ENCODE data around the gene MGRN1. TPM values are rescaled to one million over a fixed set of nuclear protein-coding genes. Genes with fewer than 3 reads are reported as not detected.

MGRN1 gene
- total RNA-seq, 4 donors from 2014 or later: 30.8 to 58.2 (median 44.8) TPM

DNA sequence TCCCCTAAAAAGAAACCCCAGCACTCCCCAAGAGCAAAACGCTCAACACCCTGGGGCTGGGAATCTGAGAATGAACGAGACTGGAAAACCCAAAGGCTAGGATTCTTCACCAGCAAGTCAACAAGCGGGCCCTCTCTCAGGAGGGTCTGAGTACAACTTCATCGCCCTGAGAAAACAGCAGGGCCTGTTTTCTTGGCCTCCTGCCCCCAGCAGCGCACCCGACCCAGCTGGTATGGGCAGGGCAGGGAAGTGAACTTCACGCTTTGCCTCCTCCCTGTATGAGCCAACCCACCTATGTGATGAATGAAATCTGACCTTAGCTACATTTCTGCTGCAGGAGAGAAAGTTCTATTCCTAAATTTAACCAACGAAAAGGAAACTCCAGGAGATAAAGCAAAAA is 79.9 kb downstream of the MGRN1 start:
- Histone ChIP-seq H3K4me1 (peaks cover 14% of the 10 kb centered on the region), H3K27ac (no peak overlapping the region), H3K36me3 (peaks cover 56% of the 10 kb centered on the region), H3K4me3 (no peak overlapping the region), H3K9me3 (no peaks in the 10 kb centered on the region), H3K27me3 (no peaks in the 10 kb centered on the region)
- 83% methylated on average over 8 of the region's 8 CpGs for WGBS
- no peak for DNase-seq (ENCODE audit: low spot score in 2 of 2)
- TF ChIP-seq, protein P1, sequence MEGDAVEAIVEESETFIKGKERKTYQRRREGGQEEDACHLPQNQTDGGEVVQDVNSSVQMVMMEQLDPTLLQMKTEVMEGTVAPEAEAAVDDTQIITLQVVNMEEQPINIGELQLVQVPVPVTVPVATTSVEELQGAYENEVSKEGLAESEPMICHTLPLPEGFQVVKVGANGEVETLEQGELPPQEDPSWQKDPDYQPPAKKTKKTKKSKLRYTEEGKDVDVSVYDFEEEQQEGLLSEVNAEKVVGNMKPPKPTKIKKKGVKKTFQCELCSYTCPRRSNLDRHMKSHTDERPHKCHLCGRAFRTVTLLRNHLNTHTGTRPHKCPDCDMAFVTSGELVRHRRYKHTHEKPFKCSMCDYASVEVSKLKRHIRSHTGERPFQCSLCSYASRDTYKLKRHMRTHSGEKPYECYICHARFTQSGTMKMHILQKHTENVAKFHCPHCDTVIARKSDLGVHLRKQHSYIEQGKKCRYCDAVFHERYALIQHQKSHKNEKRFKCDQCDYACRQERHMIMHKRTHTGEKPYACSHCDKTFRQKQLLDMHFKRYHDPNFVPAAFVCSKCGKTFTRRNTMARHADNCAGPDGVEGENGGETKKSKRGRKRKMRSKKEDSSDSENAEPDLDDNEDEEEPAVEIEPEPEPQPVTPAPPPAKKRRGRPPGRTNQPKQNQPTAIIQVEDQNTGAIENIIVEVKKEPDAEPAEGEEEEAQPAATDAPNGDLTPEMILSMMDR (IDR thresholded peaks at IDR 0.05): no peak
- TF ChIP-seq POLR2A (IDR thresholded peaks at IDR 0.05) (no peak), EP300 (IDR thresholded peaks at IDR 0.05) (no peak), POLR2AphosphoS5 (IDR thresholded peaks at IDR 0.05) (no peak)

DNA sequence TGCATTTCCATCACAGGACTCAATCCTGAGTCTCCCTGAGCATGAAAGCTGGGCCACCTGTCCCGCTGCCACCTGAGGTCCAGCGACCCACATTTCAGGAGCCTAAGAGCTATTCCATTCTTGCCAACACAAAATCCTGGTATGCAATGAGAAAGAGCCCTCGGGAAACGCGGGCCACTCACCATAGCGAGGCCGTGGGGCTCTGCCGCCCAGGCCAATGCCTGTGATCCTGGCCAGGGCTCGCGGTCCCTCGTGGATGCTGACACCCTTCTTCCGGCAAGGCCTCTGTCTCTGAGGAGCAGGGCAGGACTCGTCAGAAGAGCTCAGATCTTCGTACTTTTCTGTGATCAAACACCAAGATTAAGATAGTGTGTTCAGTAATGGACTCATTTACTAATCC is 80.3 kb downstream of the MGRN1 start:
- H3K4me1 ChIP-seq: peaks cover 14% of the 10 kb centered on the region
- H3K9me3 ChIP-seq: no peaks in the 10 kb centered on the region
- DNase-seq (ENCODE audit: low spot score in 2 of 2): no peak
- H3K27me3 ChIP-seq: no peaks in the 10 kb centered on the region
- peaks cover 52% of the 10 kb centered on the region for H3K36me3 ChIP-seq
- H3K27ac ChIP-seq: no peak overlapping the region
- H3K4me3 ChIP-seq: no peak overlapping the region
- TF ChIP-seq, protein P1 (IDR thresholded peaks at IDR 0.05): no peak
- TF ChIP-seq EP300 (IDR thresholded peaks at IDR 0.05): no peak
- no peak for TF ChIP-seq POLR2A (IDR thresholded peaks at IDR 0.05)
- no peak for TF ChIP-seq POLR2AphosphoS5 (IDR thresholded peaks at IDR 0.05)
- 90% methylated on average over 7 of the region's 14 CpGs for WGBS

DNA sequence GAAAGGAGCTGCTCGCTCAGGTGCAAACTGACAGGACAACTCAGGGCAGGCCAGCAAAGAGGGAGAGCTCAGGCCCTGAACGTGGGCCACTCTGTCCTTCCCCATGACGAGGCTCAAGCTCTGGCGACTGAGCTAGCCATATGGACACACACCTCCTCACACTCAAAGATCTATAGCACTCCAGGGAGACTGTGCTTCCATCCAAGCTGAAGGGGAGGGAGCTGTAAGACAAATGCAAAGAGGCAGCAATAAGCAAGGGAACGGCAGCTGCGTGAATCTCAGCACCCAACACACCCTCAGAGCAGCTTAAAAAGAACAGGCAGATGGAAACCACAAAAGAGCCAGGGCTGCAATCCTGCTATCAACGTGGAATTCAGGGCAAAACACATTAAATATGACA is 82.2 kb downstream of the MGRN1 start:
- no peak for DNase-seq (ENCODE audit: low spot score in 2 of 2)
- peaks cover 4% of the 10 kb centered on the region for H3K4me1 ChIP-seq
- H3K4me3 ChIP-seq: no peak overlapping the region
- TF ChIP-seq, protein P1 (IDR thresholded peaks at IDR 0.05): no peak
- no peak for TF ChIP-seq EP300 (IDR thresholded peaks at IDR 0.05)
- no peak for TF ChIP-seq POLR2A (IDR thresholded peaks at IDR 0.05)
- no peak for TF ChIP-seq POLR2AphosphoS5 (IDR thresholded peaks at IDR 0.05)
- 85% methylated on average over 7 of the region's 7 CpGs for WGBS
- H3K9me3 ChIP-seq: no peaks in the 10 kb centered on the region
- H3K27ac ChIP-seq: no peak overlapping the region
- peaks cover 40% of the 10 kb centered on the region for H3K36me3 ChIP-seq
- H3K27me3 ChIP-seq: no peaks in the 10 kb centered on the region

DNA sequence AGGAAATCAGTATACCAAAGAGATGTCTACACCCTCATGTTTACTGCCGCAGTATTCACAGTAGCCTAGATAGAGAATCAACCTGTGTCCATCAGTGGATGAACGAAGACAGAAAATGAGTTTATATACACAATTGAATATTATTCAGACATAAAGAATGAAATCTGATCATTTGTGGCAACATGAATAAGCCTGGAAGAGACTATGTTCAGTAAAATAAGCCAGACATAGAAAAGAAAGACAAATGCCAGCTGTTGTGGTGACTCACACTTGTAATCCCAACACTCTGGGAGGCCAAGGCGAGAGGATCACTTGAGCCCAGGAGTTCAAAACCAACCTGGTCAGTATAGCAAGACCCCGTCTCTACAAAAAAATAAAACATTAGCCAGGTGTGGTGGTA is 84.9 kb downstream of the MGRN1 start:
- 95% methylated on average over 4 of the region's 4 CpGs for WGBS
- no peak for TF ChIP-seq POLR2AphosphoS5 (IDR thresholded peaks at IDR 0.05)
- TF ChIP-seq EP300 (IDR thresholded peaks at IDR 0.05): no peak
- TF ChIP-seq, protein P1 (IDR thresholded peaks at IDR 0.05): no peak
- no peak for TF ChIP-seq POLR2A (IDR thresholded peaks at IDR 0.05)
- H3K27me3 ChIP-seq: no peaks in the 10 kb centered on the region
- peaks cover 37% of the 10 kb centered on the region for H3K36me3 ChIP-seq
- no peak overlapping the region for H3K4me3 ChIP-seq
- H3K27ac ChIP-seq: no peak overlapping the region
- no peaks in the 10 kb centered on the region for H3K9me3 ChIP-seq
- H3K4me1 ChIP-seq: no peaks in the 10 kb centered on the region
- DNase-seq (ENCODE audit: low spot score in 2 of 2): no peak

DNA sequence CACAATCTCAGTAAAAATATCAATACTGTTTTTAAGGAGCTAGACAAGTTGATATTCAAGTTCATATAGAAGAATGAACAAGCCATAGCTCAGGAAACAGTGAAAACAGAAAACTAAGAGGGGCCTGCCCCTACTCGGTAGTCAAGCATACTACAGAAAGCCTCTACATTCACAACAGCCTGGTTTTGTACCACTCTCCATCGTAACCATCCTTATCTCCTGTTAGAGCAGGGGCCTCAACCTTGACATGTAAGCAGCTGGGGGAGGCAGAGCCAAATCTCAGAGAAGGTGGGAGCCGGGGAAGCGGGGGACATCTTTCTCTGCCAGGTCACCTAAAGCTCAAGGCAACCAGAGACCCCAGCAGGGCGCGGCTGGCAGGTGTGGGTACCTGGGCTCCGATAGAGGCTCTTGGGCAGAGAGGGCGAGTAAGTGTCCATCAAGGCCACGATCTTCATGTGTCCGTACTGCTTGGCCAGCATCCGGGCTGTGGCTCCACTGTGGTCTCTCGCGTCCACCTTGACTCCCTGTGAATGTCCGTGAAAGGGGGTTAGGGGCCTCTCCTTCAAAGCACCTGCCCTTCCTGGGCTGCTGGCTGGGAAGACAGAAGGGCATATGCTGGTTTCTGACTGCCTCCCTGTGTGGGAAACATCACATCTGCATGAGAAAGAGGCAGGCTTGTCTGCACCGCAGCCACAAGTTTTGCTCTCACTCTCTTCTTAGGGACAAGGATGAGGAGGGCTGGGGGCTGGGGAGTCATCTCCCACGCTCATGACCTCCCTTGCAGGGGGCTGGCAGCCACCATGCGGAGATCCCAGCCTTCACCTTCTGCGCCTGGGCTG is 89.3 kb downstream of the MGRN1 start:
- DNase-seq (ENCODE audit: low spot score in 2 of 2): no peak
- H3K4me3 ChIP-seq: no peak overlapping the region
- H3K27ac ChIP-seq: no peak overlapping the region
- H3K4me1 ChIP-seq: no peaks in the 10 kb centered on the region
- no peaks in the 10 kb centered on the region for H3K9me3 ChIP-seq
- H3K36me3 ChIP-seq: peaks cover 37% of the 10 kb centered on the region
- WGBS: 91% methylated on average over 16 of the region's 18 CpGs
- H3K27me3 ChIP-seq: no peaks in the 10 kb centered on the region
- TF ChIP-seq EP300 (IDR thresholded peaks at IDR 0.05): no peak
- TF ChIP-seq, protein P1 (IDR thresholded peaks at IDR 0.05): no peak
- TF ChIP-seq POLR2AphosphoS5 (IDR thresholded peaks at IDR 0.05): no peak
- TF ChIP-seq POLR2A (IDR thresholded peaks at IDR 0.05): no peak
